OCI-LY7 (cell line): ENCODE results near the gene ARF3. TPM values are rescaled to one million over a fixed set of nuclear protein-coding genes. Genes with fewer than 3 reads are reported as not detected.

Experiments used
- BruUV-seq: library from RNA; stranded (reverse); fragments of 400-500 nt; replicated peaks from 2 replicates; lab custom pipeline; 2021; lab: Mats Ljungman, UMichigan
- CTCF ChIA-PET: fragments of 300-600 bp; sonication (Branson Sonifier 250); formaldehyde crosslinking; loops from one replicate; lab custom pipeline; 2022; ENCODE audit warnings: antibody characterized with exemption; ENCODE audit not compliant: unreplicated experiment; lab: Charles Lee
- POLR2A ChIA-PET: fragments of 300-600 bp; sonication (Branson Sonifier 250); formaldehyde crosslinking; loops from one replicate; lab custom pipeline; 2022; ENCODE audit warnings: antibody characterized with exemption; lab: Charles Lee
- DNase-seq: peaks from one replicate; pipeline ENCODE4 v3.0.0-alpha.2; 2015; ENCODE audit warnings: low spot score
- H2AFZ ChIP-seq: fragments of 200-600 bp; sonication (generic), shearing (Covaris generic); 2 replicates; pipeline ENCODE4 v1.6.1; 2014; ENCODE audit warnings: mild to moderate bottlenecking, antibody characterized with exemption, low read length, moderate library complexity
- H3K27ac ChIP-seq: fragments of 200-600 bp; sonication (generic); 2 replicates; pipeline ENCODE4 v1.5.1; 2014; ENCODE audit warnings: mixed run types, low read depth, mild to moderate bottlenecking, moderate library complexity, low read length, inconsistent platforms; ENCODE audit not compliant: poor library complexity, severe bottlenecking
- H3K36me3 ChIP-seq: fragments of 200-600 bp; sonication (generic); 2 replicates; pipeline ENCODE4 v1.6.1; 2014; ENCODE audit warnings: mild to moderate bottlenecking, antibody characterized with exemption, low read length, moderate library complexity, mixed read lengths; ENCODE audit not compliant: insufficient read depth
- H3K4me1 ChIP-seq: fragments of 200-600 bp; sonication (generic); 2 replicates; pipeline ENCODE4 v1.5.1; 2014; ENCODE audit warnings: mild to moderate bottlenecking, low read length; ENCODE audit not compliant: insufficient read depth, poor library complexity, severe bottlenecking
- H3K4me2 ChIP-seq: fragments of 200-600 bp; sonication (generic); 2 replicates; pipeline ENCODE4 v1.6.1; 2014; ENCODE audit warnings: mild to moderate bottlenecking, low read length
- H3K4me3 ChIP-seq: fragments of 200-600 bp; sonication (generic); 2 replicates; pipeline ENCODE4 v1.5.1; 2014; ENCODE audit warnings: mild to moderate bottlenecking, low read depth, low read length; ENCODE audit not compliant: poor library complexity, severe bottlenecking
- H3K79me2 ChIP-seq: fragments of 200-600 bp; sonication (generic); 2 replicates; pipeline ENCODE4 v1.6.1; 2016; ENCODE audit warnings: low read depth, mild to moderate bottlenecking, low read length, moderate library complexity, mixed read lengths; ENCODE audit not compliant: insufficient read depth
- H3K9me2 ChIP-seq: fragments of 200-600 bp; sonication (generic); 2 replicates; pipeline ENCODE4 v1.6.1; 2016; ENCODE audit warnings: mild to moderate bottlenecking, low read length, mixed read lengths; ENCODE audit not compliant: insufficient read depth
- H3K9me3 ChIP-seq: fragments of 200-600 bp; sonication (generic); 2 replicates; pipeline ENCODE4 v1.6.1; 2014; ENCODE audit warnings: mild to moderate bottlenecking, mixed run types, low read length, mixed read lengths
- H4K20me1 ChIP-seq: fragments of 200-600 bp; sonication (generic); 2 replicates; pipeline ENCODE4 v1.6.1; 2014; ENCODE audit warnings: mild to moderate bottlenecking, antibody characterized with exemption, low read length, moderate library complexity, mixed read lengths; ENCODE audit not compliant: insufficient read depth
- EZH2phosphoT487 ChIP-seq: fragments of 200-600 bp; sonication (generic); IDR thresholded peaks from 2 replicates; pipeline ENCODE4 v1.6.1; 2018; ENCODE audit warnings: low read depth, borderline replicate concordance, mild to moderate bottlenecking, mixed run types, antibody characterized with exemption, low read length, moderate library complexity, mixed read lengths
- intact Hi-C: fragments of 100-400 bp; cut with micrococcal nuclease; formaldehyde crosslinking; loops from one replicate; pipeline ENCODE4 v1.10.0; 2022; ENCODE audit not compliant: unreplicated experiment
- total RNA-seq, 2 experiments: library from RNA; depleted of rRNA in 1 of 2; stranded (reverse); fragments of >200 nt in 1 of 2; shearing (Covaris generic) in 1 of 2; gene quantifications; 2 replicates each; pipeline ENCODE4 v1.2.3, GENCODE V29; 2014 to 2022
- TF ChIP-seq, protein P1 (sequence below): fragments of 200-600 bp; sonication (generic); conservative IDR thresholded peaks from 2 replicates; pipeline ENCODE4 v1.5.1; 2014; ENCODE audit warnings: mild to moderate bottlenecking, antibody characterized with exemption, low read length, moderate library complexity, mixed read lengths

The ARF3 gene
- total RNA-seq, 2 experiments from 2014 or later: 41.2 to 133 TPM

DNA sequence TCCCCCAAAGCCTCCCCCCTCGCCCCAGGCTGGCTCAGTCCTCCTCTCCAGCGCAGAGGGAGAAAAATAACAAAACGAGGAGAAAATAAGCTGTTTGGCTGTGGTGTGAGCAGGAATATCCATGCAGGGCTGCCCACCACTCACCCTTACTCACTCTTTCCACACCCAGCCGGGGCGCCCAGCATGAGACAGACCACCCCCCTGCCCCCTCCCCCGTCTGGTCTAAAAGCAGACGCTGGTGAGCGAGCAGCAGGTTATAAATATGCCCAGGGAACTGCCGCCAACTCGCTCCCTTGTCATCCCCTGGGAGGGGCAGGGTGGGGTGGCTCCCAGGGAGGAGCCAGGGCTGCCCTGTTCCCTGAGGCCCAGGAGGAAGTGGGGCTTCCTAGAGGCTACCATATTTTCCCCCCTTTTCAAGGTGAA is 28.2 kb upstream of the ARF3 start:
- DNase-seq: no peak
- Histone ChIP-seq H3K79me2 (no peaks in the 10 kb centered on the region), H4K20me1 (no peaks in the 10 kb centered on the region), H3K4me3 (no peak overlapping the region), H3K9me2 (no peaks in the 10 kb centered on the region), H3K4me2 (no peak overlapping the region), H3K36me3 (no peaks in the 10 kb centered on the region), H3K9me3 (no peaks in the 10 kb centered on the region), H2AFZ (no peak overlapping the region), H3K27ac (no peak overlapping the region), H3K4me1 (peaks cover 9% of the 10 kb centered on the region)
- ChIA-PET CTCF (no interaction called here), POLR2A (interaction anchor here (0.5 to 0.7 kb wide), 2 partner anchors 17 to 51 kb away, joined by 3 read pairs; no protein-coding TSS in a partner anchor)
- TF ChIP-seq EZH2phosphoT487: no peak
- TF ChIP-seq, protein P1, sequence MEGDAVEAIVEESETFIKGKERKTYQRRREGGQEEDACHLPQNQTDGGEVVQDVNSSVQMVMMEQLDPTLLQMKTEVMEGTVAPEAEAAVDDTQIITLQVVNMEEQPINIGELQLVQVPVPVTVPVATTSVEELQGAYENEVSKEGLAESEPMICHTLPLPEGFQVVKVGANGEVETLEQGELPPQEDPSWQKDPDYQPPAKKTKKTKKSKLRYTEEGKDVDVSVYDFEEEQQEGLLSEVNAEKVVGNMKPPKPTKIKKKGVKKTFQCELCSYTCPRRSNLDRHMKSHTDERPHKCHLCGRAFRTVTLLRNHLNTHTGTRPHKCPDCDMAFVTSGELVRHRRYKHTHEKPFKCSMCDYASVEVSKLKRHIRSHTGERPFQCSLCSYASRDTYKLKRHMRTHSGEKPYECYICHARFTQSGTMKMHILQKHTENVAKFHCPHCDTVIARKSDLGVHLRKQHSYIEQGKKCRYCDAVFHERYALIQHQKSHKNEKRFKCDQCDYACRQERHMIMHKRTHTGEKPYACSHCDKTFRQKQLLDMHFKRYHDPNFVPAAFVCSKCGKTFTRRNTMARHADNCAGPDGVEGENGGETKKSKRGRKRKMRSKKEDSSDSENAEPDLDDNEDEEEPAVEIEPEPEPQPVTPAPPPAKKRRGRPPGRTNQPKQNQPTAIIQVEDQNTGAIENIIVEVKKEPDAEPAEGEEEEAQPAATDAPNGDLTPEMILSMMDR: no peak
- intact Hi-C loops: no loop called here
- no TSS peak for BruUV-seq

DNA sequence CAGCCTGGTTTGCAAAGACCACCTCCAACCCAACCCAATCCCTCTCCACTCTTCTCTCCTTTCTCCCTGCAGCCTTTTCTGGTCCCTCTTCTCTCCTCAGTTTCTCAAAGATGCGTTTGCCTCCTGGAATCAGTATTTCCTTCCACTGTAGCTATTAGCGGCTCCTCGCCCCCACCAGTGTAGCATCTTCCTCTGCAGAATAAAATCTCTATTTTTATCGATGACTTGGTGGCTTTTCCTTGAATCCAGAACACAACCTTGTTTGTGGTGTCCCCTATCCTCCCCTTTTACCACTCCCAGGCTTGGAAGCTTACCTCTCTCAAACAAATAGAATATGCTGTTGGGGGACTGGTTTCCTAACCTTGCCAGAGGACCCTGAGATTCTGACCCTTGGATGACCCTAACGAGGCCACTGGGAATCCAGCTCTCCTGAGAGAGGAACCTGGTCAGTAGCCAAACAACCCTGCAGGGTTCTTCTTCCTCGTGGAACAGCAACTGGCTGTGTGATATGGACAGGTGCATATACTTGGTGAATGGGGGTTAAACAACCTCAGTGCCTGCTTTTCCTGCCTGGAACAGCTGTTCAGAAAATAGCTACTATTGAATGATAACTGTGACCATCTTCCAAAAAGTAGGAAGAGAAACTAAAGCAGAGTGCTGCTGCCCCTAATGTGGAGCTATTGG is 25.3 kb upstream of the ARF3 start:
- ChIA-PET POLR2A (interaction anchor here (0.5 to 1.5 kb wide), 4 partner anchors 14 to 489 kb away, joined by 3 to 8 read pairs (median 4); partner anchors contain the start of gene DDN), CTCF (no interaction called here)
- Histone ChIP-seq H3K36me3 (no peaks in the 10 kb centered on the region), H3K4me3 (no peak overlapping the region), H4K20me1 (no peaks in the 10 kb centered on the region; the same call in 1 of the 2 replicates), H3K27ac (no peak overlapping the region), H3K9me3 (no peaks in the 10 kb centered on the region), H3K4me1 (peaks cover 14% of the 10 kb centered on the region), H3K79me2 (no peaks in the 10 kb centered on the region), H3K9me2 (no peaks in the 10 kb centered on the region), H2AFZ (no peak overlapping the region), H3K4me2 (no peak overlapping the region)
- TF ChIP-seq, protein P1: no peak
- no peak for TF ChIP-seq EZH2phosphoT487
- no TSS peak for BruUV-seq
- intact Hi-C loops: no loop called here
- DNase-seq: no peak

DNA sequence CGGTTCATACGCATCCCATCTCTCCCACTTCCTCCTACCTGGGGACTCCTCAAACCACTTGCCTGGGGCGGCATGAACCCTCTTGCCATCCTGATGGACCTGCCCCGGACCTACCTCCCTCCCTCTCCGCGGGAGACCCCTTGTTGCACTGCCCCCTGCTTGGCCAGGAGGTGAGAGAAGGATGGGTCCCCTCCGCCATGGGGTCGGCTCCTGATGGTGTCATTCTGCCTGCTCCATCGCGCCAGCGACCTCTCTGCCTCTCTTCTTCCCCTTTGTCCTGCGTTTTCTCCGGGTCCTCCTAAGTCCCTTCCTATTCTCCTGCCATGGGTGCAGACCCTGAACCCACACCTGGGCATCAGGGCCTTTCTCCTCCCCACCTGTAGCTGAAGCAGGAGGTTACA is 24.5 kb upstream of the ARF3 start:
- Histone ChIP-seq H4K20me1 (no peaks in the 10 kb centered on the region; the same call in 1 of the 2 replicates), H3K9me2 (no peaks in the 10 kb centered on the region), H3K36me3 (no peaks in the 10 kb centered on the region), H3K4me2 (no peak overlapping the region), H3K27ac (no peak overlapping the region), H3K9me3 (no peaks in the 10 kb centered on the region), H2AFZ (no peak overlapping the region), H3K4me3 (no peak overlapping the region), H3K4me1 (peaks cover 15% of the 10 kb centered on the region), H3K79me2 (no peaks in the 10 kb centered on the region)
- POLR2A ChIA-PET: no interaction called here
- intact Hi-C loops: no loop called here
- BruUV-seq: no TSS peak
- CTCF ChIA-PET: no interaction called here
- DNase-seq: no peak
- no peak for TF ChIP-seq EZH2phosphoT487
- TF ChIP-seq, protein P1: no peak
